HL-60 (cell line): ENCODE data around the gene TRAF3IP1.

Experiments used
- GABPA ChIP-seq: IDR thresholded peaks from 2 replicates; pipeline ENCODE4 v1.6.1; 2012; ENCODE audit warnings: low read depth
- POLR2AphosphoS5 ChIP-seq: IDR thresholded peaks from 2 replicates; pipeline ENCODE4 v1.6.1; 2012; ENCODE audit warnings: low read depth
- SPI1 ChIP-seq: IDR thresholded peaks from 2 replicates; pipeline ENCODE4 v1.6.1; 2012; ENCODE audit warnings: low read depth, mild to moderate bottlenecking, borderline replicate concordance
- TF ChIP-seq, protein P1 (sequence below): IDR thresholded peaks from one replicate; pipeline ENCODE4 v1.5.1; 2011; ENCODE audit warnings: low read length, control low read depth, inconsistent platforms; ENCODE audit not compliant: insufficient read depth
- TF ChIP-seq, protein P2 (sequence below): IDR thresholded peaks from 2 replicates; pipeline ENCODE4 v1.6.1; 2012; ENCODE audit warnings: low read depth; ENCODE audit not compliant: insufficient replicate concordance

- TF ChIP-seq, protein P1, sequence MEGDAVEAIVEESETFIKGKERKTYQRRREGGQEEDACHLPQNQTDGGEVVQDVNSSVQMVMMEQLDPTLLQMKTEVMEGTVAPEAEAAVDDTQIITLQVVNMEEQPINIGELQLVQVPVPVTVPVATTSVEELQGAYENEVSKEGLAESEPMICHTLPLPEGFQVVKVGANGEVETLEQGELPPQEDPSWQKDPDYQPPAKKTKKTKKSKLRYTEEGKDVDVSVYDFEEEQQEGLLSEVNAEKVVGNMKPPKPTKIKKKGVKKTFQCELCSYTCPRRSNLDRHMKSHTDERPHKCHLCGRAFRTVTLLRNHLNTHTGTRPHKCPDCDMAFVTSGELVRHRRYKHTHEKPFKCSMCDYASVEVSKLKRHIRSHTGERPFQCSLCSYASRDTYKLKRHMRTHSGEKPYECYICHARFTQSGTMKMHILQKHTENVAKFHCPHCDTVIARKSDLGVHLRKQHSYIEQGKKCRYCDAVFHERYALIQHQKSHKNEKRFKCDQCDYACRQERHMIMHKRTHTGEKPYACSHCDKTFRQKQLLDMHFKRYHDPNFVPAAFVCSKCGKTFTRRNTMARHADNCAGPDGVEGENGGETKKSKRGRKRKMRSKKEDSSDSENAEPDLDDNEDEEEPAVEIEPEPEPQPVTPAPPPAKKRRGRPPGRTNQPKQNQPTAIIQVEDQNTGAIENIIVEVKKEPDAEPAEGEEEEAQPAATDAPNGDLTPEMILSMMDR, result no peak
- no peak for TF ChIP-seq POLR2AphosphoS5
- TF ChIP-seq SPI1, result no peak
- TF ChIP-seq GABPA, result no peak
- TF ChIP-seq, protein P2, sequence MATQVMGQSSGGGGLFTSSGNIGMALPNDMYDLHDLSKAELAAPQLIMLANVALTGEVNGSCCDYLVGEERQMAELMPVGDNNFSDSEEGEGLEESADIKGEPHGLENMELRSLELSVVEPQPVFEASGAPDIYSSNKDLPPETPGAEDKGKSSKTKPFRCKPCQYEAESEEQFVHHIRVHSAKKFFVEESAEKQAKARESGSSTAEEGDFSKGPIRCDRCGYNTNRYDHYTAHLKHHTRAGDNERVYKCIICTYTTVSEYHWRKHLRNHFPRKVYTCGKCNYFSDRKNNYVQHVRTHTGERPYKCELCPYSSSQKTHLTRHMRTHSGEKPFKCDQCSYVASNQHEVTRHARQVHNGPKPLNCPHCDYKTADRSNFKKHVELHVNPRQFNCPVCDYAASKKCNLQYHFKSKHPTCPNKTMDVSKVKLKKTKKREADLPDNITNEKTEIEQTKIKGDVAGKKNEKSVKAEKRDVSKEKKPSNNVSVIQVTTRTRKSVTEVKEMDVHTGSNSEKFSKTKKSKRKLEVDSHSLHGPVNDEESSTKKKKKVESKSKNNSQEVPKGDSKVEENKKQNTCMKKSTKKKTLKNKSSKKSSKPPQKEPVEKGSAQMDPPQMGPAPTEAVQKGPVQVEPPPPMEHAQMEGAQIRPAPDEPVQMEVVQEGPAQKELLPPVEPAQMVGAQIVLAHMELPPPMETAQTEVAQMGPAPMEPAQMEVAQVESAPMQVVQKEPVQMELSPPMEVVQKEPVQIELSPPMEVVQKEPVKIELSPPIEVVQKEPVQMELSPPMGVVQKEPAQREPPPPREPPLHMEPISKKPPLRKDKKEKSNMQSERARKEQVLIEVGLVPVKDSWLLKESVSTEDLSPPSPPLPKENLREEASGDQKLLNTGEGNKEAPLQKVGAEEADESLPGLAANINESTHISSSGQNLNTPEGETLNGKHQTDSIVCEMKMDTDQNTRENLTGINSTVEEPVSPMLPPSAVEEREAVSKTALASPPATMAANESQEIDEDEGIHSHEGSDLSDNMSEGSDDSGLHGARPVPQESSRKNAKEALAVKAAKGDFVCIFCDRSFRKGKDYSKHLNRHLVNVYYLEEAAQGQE, result no peak
Observed at GRCh38 chr2:238448031-238448955, 128.0 kb downstream of the TRAF3IP1 start.
